GM04504 (cell line): ENCODE data around the gene MYO10.
"Not testable (repeated sequence)": the region's sequence is repeated elsewhere in the genome, so short reads cannot be mapped to it uniquely, and the experiment has no call there.

Source experiments
- DNase-seq: peaks from one replicate; pipeline ENCODE4 v3.0.0-alpha.2; 2012; ENCODE audit warnings: low read depth

MYO10 gene

GRCh38 chr5:16668631-16669030 lies 267.5 kb downstream of the MYO10 start:
- no peak for DNase-seq

GRCh38 chr5:16668194-16668593 lies 267.9 kb downstream of the MYO10 start:
- no peak for DNase-seq

GRCh38 chr5:16666883-16667398 lies 269.1 kb downstream of the MYO10 start:
- DNase-seq, result no peak

DNA sequence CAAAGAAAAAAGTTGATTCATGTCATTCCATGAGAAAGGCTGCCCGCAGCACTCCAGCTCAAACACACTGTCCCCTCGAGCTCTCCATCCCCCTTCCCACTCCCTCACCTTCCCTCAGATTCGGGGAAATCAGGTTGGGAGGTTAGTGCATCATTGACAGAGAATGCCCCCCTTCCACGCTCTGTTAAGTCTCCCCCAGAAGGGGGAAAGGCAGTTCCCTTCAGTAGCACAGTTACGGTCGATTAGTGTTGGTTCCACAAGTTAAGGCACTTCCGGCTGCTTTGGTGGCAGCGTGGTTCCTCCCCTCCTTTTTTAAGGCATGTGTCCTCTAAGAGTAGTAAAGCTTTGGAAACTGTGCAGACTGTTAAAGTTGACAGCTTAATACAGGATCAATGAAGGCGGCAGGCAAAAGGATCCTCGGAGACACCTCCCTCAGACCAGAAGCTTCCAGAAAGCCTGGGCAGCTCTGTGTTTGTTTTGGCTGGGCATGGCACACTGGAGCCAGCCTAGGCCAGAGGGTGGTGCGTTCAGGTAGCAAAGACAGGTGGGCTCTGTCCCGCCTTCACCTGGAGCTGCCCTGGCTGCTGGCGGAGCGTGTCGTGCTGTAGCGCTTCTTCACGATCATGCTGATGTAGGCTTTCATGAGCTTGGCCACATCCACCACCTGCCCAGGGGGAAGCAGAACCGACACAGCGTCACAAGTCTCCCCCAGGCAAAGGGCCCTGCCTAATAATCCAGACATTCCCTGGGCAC lies 269.8 kb downstream of the MYO10 start:
- DNase-seq, result no peak

- DNase-seq, result no peak
Measured at GRCh38 chr5:16665601-16666000, 270.5 kb downstream of the MYO10 start.

GRCh38 chr5:16664368-16664767 lies 271.7 kb downstream of the MYO10 start:
- DNase-seq, result no peak

- no peak for DNase-seq
Measured at GRCh38 chr5:16663840-16664239, 272.2 kb downstream of the MYO10 start.

DNA sequence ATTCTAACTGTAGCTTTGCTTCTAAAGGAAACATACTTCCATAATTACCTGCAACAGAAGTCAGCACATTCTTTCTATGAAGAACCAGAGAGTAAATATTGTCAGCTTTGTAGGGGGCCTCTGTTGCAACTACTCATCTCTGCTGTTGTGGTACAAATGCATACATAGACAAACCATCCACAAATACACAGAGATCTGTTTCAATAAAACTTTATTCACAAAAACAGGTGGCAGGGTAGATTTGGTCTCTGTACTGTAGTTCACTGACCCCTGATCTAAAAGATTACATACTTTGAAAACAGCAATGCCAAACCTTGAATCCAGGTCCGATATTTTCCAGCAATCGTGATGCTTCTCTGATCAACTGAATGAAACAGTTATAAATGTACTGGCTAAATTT lies 274.4 kb downstream of the MYO10 start:
- DNase-seq, result no peak

GRCh38 chr5:16660982-16661381 lies 275.1 kb downstream of the MYO10 start:
- DNase-seq, result no peak

GRCh38 chr5:16659536-16659935 lies 276.6 kb downstream of the MYO10 start:
- no peak for DNase-seq

- DNase-seq, result peak; percentile 4
Measured at GRCh38 chr5:16656561-16657191, 279.4 kb downstream of the MYO10 start.

DNA sequence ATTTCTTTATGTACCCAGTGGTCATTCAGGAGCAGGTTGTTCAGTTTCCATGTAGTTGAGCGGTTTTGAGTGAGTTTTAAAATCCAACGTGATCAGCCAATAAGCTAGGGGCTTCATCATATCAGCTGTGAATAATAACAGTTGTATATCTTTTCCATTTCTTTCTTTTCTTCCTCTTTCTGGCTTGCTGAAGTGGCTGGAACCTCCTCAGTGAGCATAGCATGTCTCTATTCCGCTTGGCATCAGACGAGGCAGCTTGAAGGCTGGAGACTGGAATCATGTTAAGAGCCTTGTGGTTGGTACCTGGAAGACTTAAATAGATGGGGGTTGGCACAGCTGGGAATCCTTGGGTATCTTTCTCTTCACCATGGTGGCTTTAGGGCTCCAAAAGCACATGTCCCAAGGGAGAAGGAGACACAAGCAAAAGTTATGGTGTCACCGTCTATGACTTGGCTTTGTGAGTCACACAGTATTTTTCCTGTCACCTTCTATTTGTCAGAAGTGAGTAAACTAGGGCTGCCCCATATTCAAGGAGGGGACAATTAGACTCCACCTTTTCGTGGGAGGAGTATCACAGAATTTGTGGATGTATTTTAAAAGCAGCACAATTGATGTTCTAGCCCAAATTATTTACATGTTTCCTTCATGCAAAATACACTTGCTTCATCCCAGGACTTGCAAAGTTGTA lies 281.3 kb downstream of the MYO10 start:
- DNase-seq, result no peak

GRCh38 chr5:16648739-16649138 lies 287.3 kb downstream of the MYO10 start:
- not testable (repeated sequence) for DNase-seq

GRCh38 chr5:16644301-16644889 lies 291.7 kb downstream of the MYO10 start:
- DNase-seq, result no peak

GRCh38 chr5:16642867-16643266 lies 293.2 kb downstream of the MYO10 start:
- DNase-seq, result no peak

GRCh38 chr5:16639206-16639605 lies 296.9 kb downstream of the MYO10 start:
- no peak for DNase-seq

- no peak for DNase-seq
Measured at GRCh38 chr5:16628376-16628775, 307.7 kb downstream of the MYO10 start.

DNA sequence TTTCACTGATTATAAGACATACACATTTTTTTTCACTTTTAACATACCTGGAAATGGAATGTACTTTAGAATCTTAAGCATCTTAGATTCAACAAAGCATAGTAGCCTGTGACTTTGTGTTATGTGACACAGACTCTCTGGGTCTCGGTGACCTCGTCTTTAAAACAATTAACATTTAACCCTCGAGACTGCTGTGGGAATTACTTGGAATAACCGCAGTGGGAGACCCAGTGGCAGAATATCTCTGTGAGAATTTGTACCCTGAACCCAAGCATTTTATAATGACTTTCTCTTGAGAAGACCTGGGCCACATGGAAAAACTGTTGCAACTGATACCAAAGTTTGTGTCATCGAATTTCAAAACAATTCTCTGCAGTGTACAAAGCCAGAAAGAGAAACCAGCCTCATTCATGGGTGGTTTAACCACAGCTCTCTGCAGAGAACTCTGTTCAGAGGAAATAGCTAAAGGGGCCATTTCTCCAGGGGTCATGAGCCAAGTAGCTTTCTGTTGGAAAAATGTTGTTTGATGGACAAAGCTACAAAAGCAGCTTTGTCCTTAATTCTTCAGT lies 309.3 kb downstream of the MYO10 start:
- DNase-seq, result no peak

DNA sequence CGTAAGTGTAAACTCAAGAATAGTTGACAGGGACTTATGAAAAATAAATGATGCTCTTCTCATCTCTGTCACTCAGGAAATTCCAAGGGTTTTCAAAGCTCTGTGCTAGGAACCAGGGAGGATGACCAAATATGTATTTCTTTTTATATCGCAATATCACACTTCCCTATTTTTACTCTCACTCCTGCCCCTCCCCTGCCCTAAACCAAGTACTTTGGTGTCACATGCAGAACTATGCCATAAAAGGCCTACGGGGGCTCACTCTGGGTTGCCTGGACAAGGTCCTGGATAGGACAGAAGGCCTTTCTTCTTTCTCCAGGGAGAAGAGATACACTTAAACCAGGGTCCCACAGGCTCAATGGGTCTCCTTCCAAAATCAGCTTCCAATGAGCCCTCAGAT lies 311.0 kb downstream of the MYO10 start:
- DNase-seq, result no peak

- DNase-seq, result no peak
Measured at GRCh38 chr5:16619136-16619535, 317.0 kb downstream of the MYO10 start.

DNA sequence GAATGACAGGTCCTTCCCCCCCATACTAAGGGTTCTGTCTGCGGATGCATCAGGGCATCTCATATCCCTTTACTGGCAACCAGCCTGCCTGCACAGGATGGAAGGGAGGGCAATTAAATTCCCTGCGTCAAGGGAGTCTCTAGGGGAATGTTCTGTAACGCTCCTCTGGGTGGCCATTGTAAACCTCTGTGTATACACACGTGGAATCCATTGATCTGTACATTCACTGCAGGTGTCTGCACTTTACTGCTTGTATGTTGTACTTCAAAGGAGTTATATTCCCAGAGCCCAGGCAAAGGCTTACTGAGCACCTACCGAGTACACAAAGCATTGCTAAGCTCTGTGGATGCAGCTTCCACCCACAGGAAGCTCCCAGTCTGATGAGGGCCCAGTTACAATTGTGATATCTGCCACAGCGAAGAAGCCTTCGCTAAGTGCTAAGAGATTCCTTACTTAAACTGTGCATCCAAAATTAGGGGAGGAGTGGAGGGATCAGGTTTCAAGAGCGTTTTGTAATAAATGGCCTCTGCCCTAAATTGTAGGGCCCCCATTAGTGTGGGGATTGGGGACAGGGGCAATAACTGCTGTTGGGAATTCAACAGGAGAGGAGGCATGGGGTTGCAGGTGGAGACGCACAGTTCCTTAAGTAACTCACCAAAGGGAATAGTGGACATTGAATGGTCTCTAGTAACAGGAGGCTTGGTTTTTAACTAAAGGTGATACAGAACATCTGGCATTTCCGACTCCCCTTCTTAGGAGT lies 317.8 kb downstream of the MYO10 start:
- DNase-seq, result no peak
